ENCODE measurements around the gene MVK. TPM values are rescaled to one million over a fixed set of nuclear protein-coding genes. Genes with fewer than 3 reads are reported as not detected.

Gene MVK
- polyA plus RNA-seq, 1 experiment: 4.7 TPM

GRCh38 chr12:109588461-109589239 lies 15.1 kb downstream of the MVK start:
- ChIA-PET CTCF (interaction anchor here (1.3 to 3.9 kb wide), 2 partner anchors 9 kb away, joined by 7 to 31 read pairs; no protein-coding TSS in a partner anchor), POLR2A (interaction anchor here (0.6 kb wide), 1 partner anchor 23 kb away, joined by 3 read pairs; no protein-coding TSS in a partner anchor)
- no peak for TF ChIP-seq CTCF (IDR thresholded peaks at IDR 0.05; ENCODE audit: low read depth, low read length)
- Histone ChIP-seq H3K9me3 (ENCODE audit: control insufficient read depth, insufficient read depth, low read length) (no peaks in the 10 kb centered on the region), H3K27me3 (ENCODE audit: control insufficient read depth, insufficient read depth, low read length) (no peaks in the 10 kb centered on the region), H3K4me3 (ENCODE audit: low read depth, low read length) (no peak overlapping the region), H3K27ac (ENCODE audit: low read depth, low read length) (no peak overlapping the region)
- no peak for DNase-seq (ENCODE audit: low read depth, low spot score)

- H3K9me3 ChIP-seq (ENCODE audit: control insufficient read depth, insufficient read depth, low read length): no peaks in the 10 kb centered on the region
- ChIA-PET POLR2A (no interaction called here), CTCF (interaction anchor here (1.3 kb wide), 1 partner anchor 8 kb away, joined by 7 read pairs; no protein-coding TSS in a partner anchor)
- H3K27me3 ChIP-seq (ENCODE audit: control insufficient read depth, insufficient read depth, low read length): no peaks in the 10 kb centered on the region
- H3K27ac ChIP-seq (ENCODE audit: low read depth, low read length): no peak overlapping the region
- no peak for TF ChIP-seq CTCF (IDR thresholded peaks at IDR 0.05; ENCODE audit: low read depth, low read length)
- H3K4me3 ChIP-seq (ENCODE audit: low read depth, low read length): no peak overlapping the region
- DNase-seq (ENCODE audit: low read depth, low spot score): no peak
Measured at GRCh38 chr12:109589240-109589590, 15.6 kb downstream of the MVK start.

- no peak overlapping the region for H3K4me3 ChIP-seq (ENCODE audit: low read depth, low read length)
- ChIA-PET POLR2A (no interaction called here), CTCF (interaction anchor here (1.3 kb wide), 1 partner anchor 8 kb away, joined by 7 read pairs; no protein-coding TSS in a partner anchor)
- no peaks in the 10 kb centered on the region for H3K9me3 ChIP-seq (ENCODE audit: control insufficient read depth, insufficient read depth, low read length)
- DNase-seq (ENCODE audit: low read depth, low spot score): no peak
- TF ChIP-seq CTCF (IDR thresholded peaks at IDR 0.05; ENCODE audit: low read depth, low read length): no peak
- no peaks in the 10 kb centered on the region for H3K27me3 ChIP-seq (ENCODE audit: control insufficient read depth, insufficient read depth, low read length)
- no peak overlapping the region for H3K27ac ChIP-seq (ENCODE audit: low read depth, low read length)
Measured at GRCh38 chr12:109589691-109590245, 16.2 kb downstream of the MVK start.

- DNase-seq (ENCODE audit: low read depth, low spot score): no peak
- CTCF ChIA-PET: no interaction called here
- no peak for TF ChIP-seq CTCF (IDR thresholded peaks at IDR 0.05; ENCODE audit: low read depth, low read length)
Measured at GRCh38 chr12:109590566-109590965, 17.0 kb downstream of the MVK start.

GRCh38 chr12:109591041-109591440 lies 17.4 kb downstream of the MVK start:
- POLR2A ChIA-PET: no interaction called here
- TF ChIP-seq CTCF (IDR thresholded peaks at IDR 0.05; ENCODE audit: low read depth, low read length): no peak

More at GRCh38 chr12:109590566-109590965, 17.0 kb downstream of the MVK start:
- Histone ChIP-seq H3K27me3 (ENCODE audit: control insufficient read depth, insufficient read depth, low read length) (no peaks in the 10 kb centered on the region), H3K4me3 (ENCODE audit: low read depth, low read length) (no peak overlapping the region), H3K9me3 (ENCODE audit: control insufficient read depth, insufficient read depth, low read length) (no peaks in the 10 kb centered on the region), H3K27ac (ENCODE audit: low read depth, low read length) (no peak overlapping the region)
- POLR2A ChIA-PET: no interaction called here

More at GRCh38 chr12:109591041-109591440, 17.4 kb downstream of the MVK start:
- DNase-seq (ENCODE audit: low read depth, low spot score): no peak
- CTCF ChIA-PET: no interaction called here
- Histone ChIP-seq H3K27me3 (ENCODE audit: control insufficient read depth, insufficient read depth, low read length) (no peaks in the 10 kb centered on the region), H3K27ac (ENCODE audit: low read depth, low read length) (no peak overlapping the region), H3K9me3 (ENCODE audit: control insufficient read depth, insufficient read depth, low read length) (no peaks in the 10 kb centered on the region), H3K4me3 (ENCODE audit: low read depth, low read length) (no peak overlapping the region)
